Measurements from ENCODE around the gene ENKD1. TPM values are rescaled to one million over a fixed set of nuclear protein-coding genes. Genes with fewer than 3 reads are reported as not detected.

ENKD1 gene
- polyA plus RNA-seq, 1 donor = 12.1 TPM

GRCh38 chr16:67657751-67658518 is 8.6 kb downstream of the ENKD1 start:
- peaks cover 30% of the 10 kb centered on the region for H3K27me3 ChIP-seq (ENCODE audit: control insufficient read depth, insufficient read depth, low read length)
- no peaks in the 10 kb centered on the region for H3K9me3 ChIP-seq (ENCODE audit: control insufficient read depth, low read depth, low read length)
- H3K36me3 ChIP-seq (ENCODE audit: control insufficient read depth, insufficient read depth, low read length) = peaks cover 17% of the 10 kb centered on the region
- DNase-seq = no peak
- H3K4me3 ChIP-seq (ENCODE audit: low read length) = no peak overlapping the region
- peaks cover 24% of the 10 kb centered on the region for H3K4me1 ChIP-seq (ENCODE audit: control insufficient read depth, insufficient read depth, low read length)
- no CpG with 5 or more reads among the region's 18 CpGs for WGBS (ENCODE audit: insufficient coverage, low lambda C conversion rate)
- no peak overlapping the region for H3K27ac ChIP-seq (ENCODE audit: low read length)

- H3K27me3 ChIP-seq (ENCODE audit: control insufficient read depth, insufficient read depth, low read length) = peaks cover 35% of the 10 kb centered on the region
- peaks cover 14% of the 10 kb centered on the region for H3K36me3 ChIP-seq (ENCODE audit: control insufficient read depth, insufficient read depth, low read length)
- H3K9me3 ChIP-seq (ENCODE audit: control insufficient read depth, low read depth, low read length) = no peaks in the 10 kb centered on the region
- H3K4me1 ChIP-seq (ENCODE audit: control insufficient read depth, insufficient read depth, low read length) = peaks cover 24% of the 10 kb centered on the region
- no peak overlapping the region for H3K27ac ChIP-seq (ENCODE audit: low read length)
- H3K4me3 ChIP-seq (ENCODE audit: low read length) = no peak overlapping the region
- no peak for DNase-seq
- no CpG with 5 or more reads among the region's 16 CpGs for WGBS (ENCODE audit: insufficient coverage, low lambda C conversion rate)
Observed at GRCh38 chr16:67657017-67657608, 9.4 kb downstream of the ENKD1 start.

- Histone ChIP-seq H3K27me3 (ENCODE audit: control insufficient read depth, insufficient read depth, low read length) (peaks cover 41% of the 10 kb centered on the region), H3K36me3 (ENCODE audit: control insufficient read depth, insufficient read depth, low read length) (peaks cover 14% of the 10 kb centered on the region), H3K27ac (ENCODE audit: low read length) (no peak overlapping the region), H3K4me1 (ENCODE audit: control insufficient read depth, insufficient read depth, low read length) (peaks cover 21% of the 10 kb centered on the region), H3K9me3 (ENCODE audit: control insufficient read depth, low read depth, low read length) (peaks cover 2% of the 10 kb centered on the region), H3K4me3 (ENCODE audit: low read length) (no peak overlapping the region)
- DNase-seq = no peak
- no CpG with 5 or more reads among the region's 9 CpGs for WGBS (ENCODE audit: insufficient coverage, low lambda C conversion rate)
Observed at GRCh38 chr16:67656344-67657016, 10.1 kb downstream of the ENKD1 start.

GRCh38 chr16:67655363-67655762 is 11.2 kb downstream of the ENKD1 start:
- no peak overlapping the region for H3K4me3 ChIP-seq (ENCODE audit: low read length)
- no peak for DNase-seq
- H3K4me1 ChIP-seq (ENCODE audit: control insufficient read depth, insufficient read depth, low read length) = peaks cover 15% of the 10 kb centered on the region
- peaks cover 2% of the 10 kb centered on the region for H3K9me3 ChIP-seq (ENCODE audit: control insufficient read depth, low read depth, low read length)
- peaks cover 14% of the 10 kb centered on the region for H3K36me3 ChIP-seq (ENCODE audit: control insufficient read depth, insufficient read depth, low read length)
- no CpG with 5 or more reads among the region's 4 CpGs for WGBS (ENCODE audit: insufficient coverage, low lambda C conversion rate)
- H3K27ac ChIP-seq (ENCODE audit: low read length) = no peak overlapping the region
- peaks cover 52% of the 10 kb centered on the region for H3K27me3 ChIP-seq (ENCODE audit: control insufficient read depth, insufficient read depth, low read length)

- peaks cover 14% of the 10 kb centered on the region for H3K36me3 ChIP-seq (ENCODE audit: control insufficient read depth, insufficient read depth, low read length)
- peaks cover 61% of the 10 kb centered on the region for H3K27me3 ChIP-seq (ENCODE audit: control insufficient read depth, insufficient read depth, low read length)
- peaks cover 19% of the 10 kb centered on the region for H3K4me1 ChIP-seq (ENCODE audit: control insufficient read depth, insufficient read depth, low read length)
- H3K4me3 ChIP-seq (ENCODE audit: low read length) = no peak overlapping the region
- WGBS (ENCODE audit: insufficient coverage, low lambda C conversion rate) = 52% methylated on average over 3 of the region's 30 CpGs
- no peak for DNase-seq
- peaks cover 5% of the 10 kb centered on the region for H3K9me3 ChIP-seq (ENCODE audit: control insufficient read depth, low read depth, low read length)
- no peak overlapping the region for H3K27ac ChIP-seq (ENCODE audit: low read length)
Observed at GRCh38 chr16:67654403-67654911, 12.1 kb downstream of the ENKD1 start.

- Histone ChIP-seq H3K4me3 (ENCODE audit: low read length) (no peak overlapping the region), H3K4me1 (ENCODE audit: control insufficient read depth, insufficient read depth, low read length) (peaks cover 18% of the 10 kb centered on the region), H3K36me3 (ENCODE audit: control insufficient read depth, insufficient read depth, low read length) (peaks cover 14% of the 10 kb centered on the region), H3K27ac (ENCODE audit: low read length) (no peak overlapping the region), H3K27me3 (ENCODE audit: control insufficient read depth, insufficient read depth, low read length) (peaks cover 67% of the 10 kb centered on the region), H3K9me3 (ENCODE audit: control insufficient read depth, low read depth, low read length) (peaks cover 8% of the 10 kb centered on the region)
- no peak for DNase-seq
- no CpG with 5 or more reads among the region's 25 CpGs for WGBS (ENCODE audit: insufficient coverage, low lambda C conversion rate)
Observed at GRCh38 chr16:67653789-67654402, 12.7 kb downstream of the ENKD1 start.

GRCh38 chr16:67653128-67653788 is 13.3 kb downstream of the ENKD1 start:
- H3K4me1 ChIP-seq (ENCODE audit: control insufficient read depth, insufficient read depth, low read length) = peaks cover 16% of the 10 kb centered on the region
- H3K9me3 ChIP-seq (ENCODE audit: control insufficient read depth, low read depth, low read length) = peaks cover 8% of the 10 kb centered on the region
- H3K36me3 ChIP-seq (ENCODE audit: control insufficient read depth, insufficient read depth, low read length) = peaks cover 10% of the 10 kb centered on the region
- no CpG with 5 or more reads among the region's 68 CpGs for WGBS (ENCODE audit: insufficient coverage, low lambda C conversion rate)
- peak overlapping the region; percentile 30 for H3K4me3 ChIP-seq (ENCODE audit: low read length)
- H3K27me3 ChIP-seq (ENCODE audit: control insufficient read depth, insufficient read depth, low read length) = peaks cover 73% of the 10 kb centered on the region
- no peak for DNase-seq
- H3K27ac ChIP-seq (ENCODE audit: low read length) = no peak overlapping the region

GRCh38 chr16:67652578-67653127 is 13.9 kb downstream of the ENKD1 start:
- Histone ChIP-seq H3K4me1 (ENCODE audit: control insufficient read depth, insufficient read depth, low read length) (peaks cover 16% of the 10 kb centered on the region), H3K27me3 (ENCODE audit: control insufficient read depth, insufficient read depth, low read length) (peaks cover 79% of the 10 kb centered on the region), H3K36me3 (ENCODE audit: control insufficient read depth, insufficient read depth, low read length) (peaks cover 5% of the 10 kb centered on the region), H3K4me3 (ENCODE audit: low read length) (no peak overlapping the region), H3K9me3 (ENCODE audit: control insufficient read depth, low read depth, low read length) (peaks cover 8% of the 10 kb centered on the region), H3K27ac (ENCODE audit: low read length) (no peak overlapping the region)
- DNase-seq = no peak
- WGBS (ENCODE audit: insufficient coverage, low lambda C conversion rate) = no CpG with 5 or more reads among the region's 59 CpGs

GRCh38 chr16:67651847-67652246 is 14.7 kb downstream of the ENKD1 start:
- H3K27me3 ChIP-seq (ENCODE audit: control insufficient read depth, insufficient read depth, low read length) = peaks cover 86% of the 10 kb centered on the region

More at GRCh38 chr16:67651847-67652246, 14.7 kb downstream of the ENKD1 start:
- Histone ChIP-seq H3K9me3 (ENCODE audit: control insufficient read depth, low read depth, low read length) (peaks cover 8% of the 10 kb centered on the region), H3K27ac (ENCODE audit: low read length) (no peak overlapping the region), H3K4me3 (ENCODE audit: low read length) (no peak overlapping the region), H3K4me1 (ENCODE audit: control insufficient read depth, insufficient read depth, low read length) (peaks cover 16% of the 10 kb centered on the region), H3K36me3 (ENCODE audit: control insufficient read depth, insufficient read depth, low read length) (no peaks in the 10 kb centered on the region)
- DNase-seq = no peak
- WGBS (ENCODE audit: insufficient coverage, low lambda C conversion rate) = no CpG with 5 or more reads among the region's 4 CpGs

Data from large intestine (tissue), 3 donors.